OCI-LY1 (cell line): ENCODE results near the gene EPHA5.

Experiments
- EZH2 ChIP-seq: fragments of 200-600 bp; sonication (generic), shearing (Covaris generic); IDR thresholded peaks from 2 replicates; pipeline ENCODE4 v1.8.0; 2017; ENCODE audit warnings: borderline replicate concordance, mixed run types, mild to moderate bottlenecking, antibody characterized with exemption, low read length, moderate library complexity, mixed read lengths
- TF ChIP-seq, protein P1 (sequence below): fragments of 200-600 bp; sonication (generic), shearing (Covaris generic); IDR thresholded peaks from 2 replicates; pipeline ENCODE4 v1.5.1; 2017; ENCODE audit warnings: mild to moderate bottlenecking, antibody characterized with exemption, low read length, moderate library complexity, mixed read lengths

DNA sequence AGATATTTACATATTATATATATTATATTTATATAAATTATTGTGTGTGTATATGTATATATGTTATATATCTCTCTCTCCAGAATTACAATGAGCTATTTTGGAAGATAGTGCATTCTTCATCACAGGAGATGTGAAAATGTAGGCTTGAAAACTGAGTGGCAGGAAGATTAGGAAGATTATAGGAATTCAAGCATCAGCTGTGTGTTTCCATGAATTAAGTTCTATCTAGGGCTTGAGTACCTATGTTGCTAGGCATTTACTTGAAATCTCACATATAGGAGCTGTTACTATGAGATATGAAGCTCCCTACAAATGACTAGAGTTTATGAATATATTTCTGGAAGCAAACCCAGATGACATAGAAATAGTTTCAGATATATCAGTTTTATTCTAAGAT lies 328.7 kb downstream of the EPHA5 start:
- TF ChIP-seq, protein P1, sequence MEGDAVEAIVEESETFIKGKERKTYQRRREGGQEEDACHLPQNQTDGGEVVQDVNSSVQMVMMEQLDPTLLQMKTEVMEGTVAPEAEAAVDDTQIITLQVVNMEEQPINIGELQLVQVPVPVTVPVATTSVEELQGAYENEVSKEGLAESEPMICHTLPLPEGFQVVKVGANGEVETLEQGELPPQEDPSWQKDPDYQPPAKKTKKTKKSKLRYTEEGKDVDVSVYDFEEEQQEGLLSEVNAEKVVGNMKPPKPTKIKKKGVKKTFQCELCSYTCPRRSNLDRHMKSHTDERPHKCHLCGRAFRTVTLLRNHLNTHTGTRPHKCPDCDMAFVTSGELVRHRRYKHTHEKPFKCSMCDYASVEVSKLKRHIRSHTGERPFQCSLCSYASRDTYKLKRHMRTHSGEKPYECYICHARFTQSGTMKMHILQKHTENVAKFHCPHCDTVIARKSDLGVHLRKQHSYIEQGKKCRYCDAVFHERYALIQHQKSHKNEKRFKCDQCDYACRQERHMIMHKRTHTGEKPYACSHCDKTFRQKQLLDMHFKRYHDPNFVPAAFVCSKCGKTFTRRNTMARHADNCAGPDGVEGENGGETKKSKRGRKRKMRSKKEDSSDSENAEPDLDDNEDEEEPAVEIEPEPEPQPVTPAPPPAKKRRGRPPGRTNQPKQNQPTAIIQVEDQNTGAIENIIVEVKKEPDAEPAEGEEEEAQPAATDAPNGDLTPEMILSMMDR: no peak
- TF ChIP-seq EZH2: no peak
